Thyroid gland (tissue), 4 donors: ENCODE data around the gene GARIN5A.

Experiments used
- CTCF ChIP-seq, 6 experiments: fragments of 200-600 bp in 3 of 6; fragments of 450-650 bp in 3 of 6; sonication (generic) in 3 of 6; IDR thresholded peaks; one replicate each; pipeline ENCODE4 v1.5.1; 2016 to 2019; ENCODE audit warnings: antibody characterized with exemption in 6 of 6, mild to moderate bottlenecking in 2 of 6, inconsistent platforms in 1 of 6, moderate library complexity in 1 of 6
- POLR2A ChIP-seq, 2 donors: fragments of 450-650 bp; IDR thresholded peaks; one replicate each; pipeline ENCODE4 v1.6.1; 2017; ENCODE audit warnings: antibody characterized with exemption in 2 of 2, mild to moderate bottlenecking in 2 of 2, moderate library complexity in 1 of 2

GRCh38 chr19:50432221-50433028, 44.2 kb downstream of the GARIN5A start, which contains the start of gene MYBPC2:
- TF ChIP-seq CTCF (IDR thresholded peaks at IDR 0.05) (no peak), POLR2A (IDR thresholded peaks at IDR 0.05) (no peak)
